Measurements from ENCODE around the gene SOCS3.

The SOCS3 gene

DNA sequence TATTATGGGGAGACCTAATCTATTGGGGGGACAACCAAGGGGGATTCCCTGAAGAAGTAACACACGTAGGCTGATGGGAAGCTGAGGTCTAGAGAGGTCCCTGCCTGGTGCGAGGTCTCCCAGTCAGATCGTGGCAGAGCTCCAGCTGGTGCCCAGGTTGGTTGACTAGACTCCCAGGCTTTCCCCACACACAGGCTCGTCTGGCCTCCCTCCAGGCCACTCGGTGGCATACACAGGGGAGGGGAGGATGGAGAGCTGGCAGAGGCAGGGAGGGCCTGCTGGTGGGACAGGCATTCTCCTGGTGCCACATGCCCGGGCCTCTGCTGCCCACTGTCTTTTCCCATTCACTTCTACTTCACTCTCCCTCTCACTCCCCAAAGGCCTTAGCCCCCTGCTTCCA is 8.5 kb upstream of the SOCS3 start:
- Histone ChIP-seq H3K4me3 (no peak overlapping the region), H3K9me3 (ENCODE audit: low read depth, low read length) (no peaks in the 10 kb centered on the region), H3K36me3 (ENCODE audit: insufficient read depth, low read length) (no peaks in the 10 kb centered on the region), H3K9ac (ENCODE audit: insufficient read length) (no peak overlapping the region), H3K27ac (no peak overlapping the region)
- no peak for DNase-seq (ENCODE audit: low read depth, low spot score)
- no peak for TF ChIP-seq EZH2 (IDR thresholded peaks at IDR 0.05)
- TF ChIP-seq FOXP2 (optimal IDR thresholded peaks at IDR 0.05; ENCODE audit: control extremely low read depth, extremely low read length, insufficient read depth) = no peak
- no peak for TF ChIP-seq POLR2AphosphoS5 (IDR thresholded peaks at IDR 0.05; ENCODE audit: borderline replicate concordance, low read depth, low read length)

DNA sequence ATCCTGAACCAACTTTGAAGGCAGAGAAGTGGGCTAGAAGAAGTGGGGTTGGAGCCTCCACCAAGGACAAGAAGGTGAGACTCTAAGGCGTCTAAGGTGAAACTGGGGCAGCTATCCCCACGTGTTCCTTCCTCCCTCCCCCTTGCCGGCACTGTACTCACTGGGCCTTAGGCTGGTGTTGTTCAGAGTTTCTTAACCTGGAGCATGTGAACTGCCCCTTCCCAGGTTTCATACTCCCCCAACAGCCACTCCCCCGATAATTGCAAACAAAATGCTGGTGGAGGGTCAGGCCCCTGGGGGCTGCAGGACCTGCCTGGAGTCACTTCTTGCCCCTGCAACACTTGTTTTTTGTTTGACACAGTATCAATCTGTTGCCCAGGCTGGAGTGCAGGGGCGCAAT is 7.3 kb upstream of the SOCS3 start:
- DNase-seq (ENCODE audit: low read depth, low spot score) = no peak
- TF ChIP-seq EZH2 (IDR thresholded peaks at IDR 0.05) = no peak
- TF ChIP-seq FOXP2 (optimal IDR thresholded peaks at IDR 0.05; ENCODE audit: control extremely low read depth, extremely low read length, insufficient read depth) = no peak
- TF ChIP-seq POLR2AphosphoS5 (IDR thresholded peaks at IDR 0.05; ENCODE audit: borderline replicate concordance, low read depth, low read length) = no peak
- Histone ChIP-seq H3K9me3 (ENCODE audit: low read depth, low read length) (no peaks in the 10 kb centered on the region), H3K36me3 (ENCODE audit: insufficient read depth, low read length) (no peaks in the 10 kb centered on the region), H3K27ac (no peak overlapping the region), H3K4me3 (no peak overlapping the region), H3K9ac (ENCODE audit: insufficient read length) (no peak overlapping the region)

DNA sequence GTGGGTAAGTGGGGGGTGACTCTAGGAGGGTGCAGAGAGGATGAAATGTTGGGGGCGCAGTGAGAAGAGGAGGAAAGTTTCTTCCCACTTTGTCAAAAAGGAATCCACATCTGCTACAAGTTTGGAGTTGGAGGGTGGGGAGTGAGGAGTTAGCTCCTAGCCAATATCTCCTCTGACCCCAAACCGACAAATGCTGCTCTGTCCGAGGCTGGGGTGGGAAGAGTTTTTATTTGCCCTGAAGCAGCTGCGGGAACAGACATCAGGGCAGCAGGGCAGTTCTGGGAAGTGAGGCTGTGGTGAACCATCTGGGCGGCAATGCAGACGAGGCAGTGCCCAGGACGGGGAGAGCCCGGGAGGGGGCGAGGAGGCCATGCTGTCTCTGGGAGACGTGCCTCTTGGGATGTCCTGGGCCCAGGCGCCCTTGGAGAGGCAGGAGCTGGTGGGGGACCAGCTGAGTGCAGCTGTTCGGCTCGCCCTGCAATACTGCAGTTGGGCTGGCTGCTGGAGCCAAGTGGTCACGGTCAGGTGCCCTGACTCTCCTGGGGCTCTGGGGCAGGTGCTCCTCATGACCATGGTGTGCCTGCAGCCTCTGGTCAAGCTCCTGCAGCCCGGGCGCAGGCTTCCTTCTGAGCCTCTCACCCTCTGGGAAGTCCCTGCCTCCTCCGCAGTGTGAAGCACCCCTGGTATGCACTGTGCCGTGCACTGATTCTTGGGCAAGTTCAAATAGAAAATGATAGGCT is 6.4 kb upstream of the SOCS3 start:
- TF ChIP-seq FOXP2 (optimal IDR thresholded peaks at IDR 0.05; ENCODE audit: control extremely low read depth, extremely low read length, insufficient read depth) (no peak), EZH2 (IDR thresholded peaks at IDR 0.05) (no peak), POLR2AphosphoS5 (IDR thresholded peaks at IDR 0.05; ENCODE audit: borderline replicate concordance, low read depth, low read length) (no peak)
- no peaks in the 10 kb centered on the region for H3K36me3 ChIP-seq (ENCODE audit: insufficient read depth, low read length)
- DNase-seq (ENCODE audit: low read depth, low spot score) = no peak
- H3K9me3 ChIP-seq (ENCODE audit: low read depth, low read length) = no peaks in the 10 kb centered on the region
- H3K27ac ChIP-seq = no peak overlapping the region
- peak overlapping the region; percentile 45 for H3K4me3 ChIP-seq
- peak overlapping the region; percentile 57 for H3K9ac ChIP-seq (ENCODE audit: insufficient read length)

DNA sequence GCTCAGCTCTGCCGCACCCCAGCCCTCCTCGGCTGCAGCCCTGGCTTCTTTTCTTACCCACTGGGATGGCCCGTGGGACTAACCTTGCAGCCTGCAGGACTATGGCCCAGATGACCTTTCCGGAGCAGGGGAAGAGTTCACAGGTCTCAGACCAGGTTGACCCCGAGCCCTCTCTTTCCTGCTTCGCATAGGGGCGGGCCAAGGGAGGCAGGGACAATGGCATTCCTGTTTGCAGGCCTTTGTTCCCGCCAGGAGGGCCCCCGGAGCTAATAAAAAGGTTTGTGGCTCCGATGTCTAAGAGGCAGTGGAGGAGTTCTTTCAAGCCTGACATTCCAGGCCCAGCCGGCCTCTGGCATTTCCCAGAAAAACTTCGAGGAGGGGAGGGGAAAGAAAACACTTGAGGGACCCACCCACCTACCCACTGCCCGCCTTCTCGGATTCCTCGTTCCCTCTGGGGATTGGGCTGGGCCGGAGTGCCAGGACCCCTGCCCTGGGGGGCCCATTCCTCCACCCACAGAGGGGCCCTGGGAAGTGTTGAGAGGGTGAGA is 5.8 kb upstream of the SOCS3 start:
- Histone ChIP-seq H3K36me3 (ENCODE audit: insufficient read depth, low read length) (no peaks in the 10 kb centered on the region), H3K4me3 (peak overlapping the region; percentile 45), H3K27ac (no peak overlapping the region), H3K9me3 (ENCODE audit: low read depth, low read length) (no peaks in the 10 kb centered on the region), H3K9ac (ENCODE audit: insufficient read length) (peak overlapping the region; percentile 57)
- TF ChIP-seq POLR2AphosphoS5 (IDR thresholded peaks at IDR 0.05; ENCODE audit: borderline replicate concordance, low read depth, low read length) (no peak), FOXP2 (optimal IDR thresholded peaks at IDR 0.05; ENCODE audit: control extremely low read depth, extremely low read length, insufficient read depth) (no peak), EZH2 (IDR thresholded peaks at IDR 0.05) (no peak)
- no peak for DNase-seq (ENCODE audit: low read depth, low spot score)

DNA sequence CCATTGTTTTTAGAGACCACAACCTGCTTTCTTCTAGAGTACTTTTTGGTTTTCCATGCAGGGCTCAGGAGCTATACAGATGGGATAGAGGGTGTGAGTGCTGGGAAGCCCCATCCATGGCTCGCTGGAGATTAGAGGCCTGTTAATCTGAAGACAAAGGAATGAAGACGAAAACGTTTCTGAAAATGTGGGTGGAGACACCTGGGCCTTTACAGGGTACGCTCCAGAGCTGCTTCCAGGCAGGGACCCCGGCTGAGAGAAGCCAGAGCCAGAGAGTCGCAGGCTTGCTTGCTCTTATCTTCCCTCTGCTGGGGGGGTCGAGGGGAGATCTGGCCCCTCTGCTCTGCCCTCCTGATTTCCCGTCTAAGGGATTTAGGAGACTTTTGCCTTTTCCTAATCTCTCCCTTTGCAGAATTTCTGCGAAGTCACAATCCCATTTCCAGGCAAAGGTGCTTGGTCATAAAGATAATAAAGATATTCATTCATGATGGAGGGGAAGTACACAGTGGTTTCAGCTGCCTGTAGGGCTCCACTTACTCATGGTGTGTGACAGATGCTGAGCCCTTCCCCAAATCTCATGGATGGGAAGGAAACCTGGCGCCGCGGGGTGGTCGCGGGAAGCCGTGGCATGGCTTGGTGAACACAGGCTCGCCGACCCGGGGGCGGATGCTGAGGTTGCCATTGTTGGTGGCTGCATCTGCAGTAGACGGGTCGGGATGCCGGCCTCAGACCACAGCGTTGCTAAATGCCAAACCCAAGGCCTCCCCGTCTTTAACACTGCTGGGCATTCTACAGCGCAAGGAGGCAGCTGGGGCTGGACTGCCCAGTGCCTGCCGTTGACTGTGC is 4.8 kb upstream of the SOCS3 start:
- TF ChIP-seq EZH2 (IDR thresholded peaks at IDR 0.05) (no peak), POLR2AphosphoS5 (IDR thresholded peaks at IDR 0.05; ENCODE audit: borderline replicate concordance, low read depth, low read length) (no peak), FOXP2 (optimal IDR thresholded peaks at IDR 0.05; ENCODE audit: control extremely low read depth, extremely low read length, insufficient read depth) (no peak)
- H3K27ac ChIP-seq = no peak overlapping the region
- H3K4me3 ChIP-seq = no peak overlapping the region
- H3K9me3 ChIP-seq (ENCODE audit: low read depth, low read length) = no peaks in the 10 kb centered on the region
- H3K36me3 ChIP-seq (ENCODE audit: insufficient read depth, low read length) = no peaks in the 10 kb centered on the region
- no peak overlapping the region for H3K9ac ChIP-seq (ENCODE audit: insufficient read length)
- DNase-seq (ENCODE audit: low read depth, low spot score) = no peak

DNA sequence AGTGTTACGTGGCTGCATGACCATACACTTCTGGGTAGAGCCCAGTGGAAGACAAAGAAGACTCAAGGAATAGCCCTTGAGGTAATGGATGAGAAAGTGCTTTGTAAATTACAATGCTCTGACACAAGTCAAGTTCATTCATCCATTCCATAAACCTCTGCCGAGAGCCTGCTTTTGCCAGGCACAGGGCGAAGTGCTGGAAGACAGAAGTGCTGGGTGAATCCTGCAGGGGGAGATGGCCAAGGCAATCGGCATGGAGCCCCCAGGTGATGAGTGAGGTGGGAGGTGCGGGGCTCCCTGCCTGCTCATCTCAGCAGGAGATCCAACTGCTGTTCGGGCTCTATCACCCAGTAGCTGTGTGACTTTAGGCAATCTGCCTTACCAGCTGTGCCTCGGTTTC is 2.8 kb upstream of the SOCS3 start:
- no peak overlapping the region for H3K9ac ChIP-seq (ENCODE audit: insufficient read length)
- no peaks in the 10 kb centered on the region for H3K9me3 ChIP-seq (ENCODE audit: low read depth, low read length)
- H3K27ac ChIP-seq = no peak overlapping the region
- no peak overlapping the region for H3K4me3 ChIP-seq
- no peak for TF ChIP-seq POLR2AphosphoS5 (IDR thresholded peaks at IDR 0.05; ENCODE audit: borderline replicate concordance, low read depth, low read length)
- TF ChIP-seq FOXP2 (optimal IDR thresholded peaks at IDR 0.05; ENCODE audit: control extremely low read depth, extremely low read length, insufficient read depth) = no peak
- no peak for TF ChIP-seq EZH2 (IDR thresholded peaks at IDR 0.05)
- peaks cover 5% of the 10 kb centered on the region; the same call in 1 of the 2 replicates for H3K36me3 ChIP-seq (ENCODE audit: insufficient read depth, low read length)
- DNase-seq (ENCODE audit: low read depth, low spot score) = no peak

DNA sequence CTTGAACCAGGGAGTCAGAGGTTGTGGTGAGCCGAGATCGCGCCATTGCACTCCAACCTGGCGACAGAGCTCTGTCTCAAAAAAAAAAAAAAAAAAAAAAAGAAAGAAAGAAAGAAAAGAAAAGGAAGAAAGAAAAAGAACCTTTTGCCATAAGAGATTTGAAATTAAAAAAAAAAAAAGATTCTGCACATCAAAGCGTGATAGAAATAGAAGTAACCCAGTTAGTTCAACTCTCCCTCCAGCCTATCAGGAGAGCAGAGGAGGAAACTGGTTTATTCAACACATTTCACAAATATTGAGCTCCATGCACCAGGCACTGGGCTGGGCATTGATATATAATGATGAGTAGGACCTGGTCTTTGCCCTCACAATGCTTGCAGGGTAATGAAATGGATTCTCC is 2.4 kb upstream of the SOCS3 start:
- H3K27ac ChIP-seq = no peak overlapping the region
- no peak overlapping the region for H3K9ac ChIP-seq (ENCODE audit: insufficient read length)
- peaks cover 5% of the 10 kb centered on the region; the same call in 1 of the 2 replicates for H3K36me3 ChIP-seq (ENCODE audit: insufficient read depth, low read length)
- no peaks in the 10 kb centered on the region for H3K9me3 ChIP-seq (ENCODE audit: low read depth, low read length)
- no peak overlapping the region for H3K4me3 ChIP-seq
- TF ChIP-seq POLR2AphosphoS5 (IDR thresholded peaks at IDR 0.05; ENCODE audit: borderline replicate concordance, low read depth, low read length) (no peak), EZH2 (IDR thresholded peaks at IDR 0.05) (no peak), FOXP2 (optimal IDR thresholded peaks at IDR 0.05; ENCODE audit: control extremely low read depth, extremely low read length, insufficient read depth) (no peak)
- DNase-seq (ENCODE audit: low read depth, low spot score) = no peak

DNA sequence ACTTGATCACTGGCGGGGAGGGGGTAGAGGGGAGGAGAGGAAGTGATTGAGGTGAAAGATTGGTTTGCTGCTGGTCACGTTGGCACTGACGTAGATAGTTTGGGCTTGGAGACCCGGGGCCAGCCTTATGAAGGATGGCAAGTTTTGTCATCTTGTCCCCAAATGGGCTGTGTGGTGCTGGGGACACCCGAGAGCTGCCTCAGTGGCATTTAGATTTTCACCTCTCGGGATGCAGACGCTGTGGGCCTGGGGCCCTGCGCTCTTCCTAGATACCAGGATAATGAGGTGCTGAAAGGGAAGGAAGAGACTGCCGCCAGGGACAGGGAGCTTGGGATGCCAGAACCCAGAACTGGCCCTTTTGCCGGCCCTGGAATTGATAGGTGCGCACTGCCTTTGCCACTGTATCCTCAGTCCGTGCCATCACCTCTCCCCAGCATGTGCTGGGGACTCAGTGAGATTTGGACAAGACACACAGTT is 1.4 kb upstream of the SOCS3 start:
- no peak overlapping the region for H3K4me3 ChIP-seq

More for the DNA sequence above, 1.4 kb upstream of the SOCS3 start:
- Histone ChIP-seq H3K9me3 (ENCODE audit: low read depth, low read length) (no peaks in the 10 kb centered on the region), H3K27ac (no peak overlapping the region), H3K36me3 (ENCODE audit: insufficient read depth, low read length) (peaks cover 5% of the 10 kb centered on the region; the same call in 1 of the 2 replicates), H3K9ac (ENCODE audit: insufficient read length) (no peak overlapping the region)
- no peak for TF ChIP-seq POLR2AphosphoS5 (IDR thresholded peaks at IDR 0.05; ENCODE audit: borderline replicate concordance, low read depth, low read length)
- TF ChIP-seq EZH2 (IDR thresholded peaks at IDR 0.05) = no peak
- TF ChIP-seq FOXP2 (optimal IDR thresholded peaks at IDR 0.05; ENCODE audit: control extremely low read depth, extremely low read length, insufficient read depth) = no peak
- no peak for DNase-seq (ENCODE audit: low read depth, low spot score)

All from SK-N-MC (cell line).